IPS-20b (cell line): ENCODE results near the gene ACTN2.

ENCODE experiments used
- H3K27ac ChIP-seq: one replicate; pipeline ENCODE4 v1.5.1; 2013; ENCODE audit warnings: low read length
- H3K27me3 ChIP-seq: 2 replicates; pipeline ENCODE4 v1.6.1; 2013; ENCODE audit warnings: mild to moderate bottlenecking, low read length, inconsistent platforms; ENCODE audit not compliant: insufficient read depth
- H3K36me3 ChIP-seq: 2 replicates; pipeline ENCODE4 v1.6.1; 2013; ENCODE audit warnings: low read depth, mild to moderate bottlenecking, inconsistent platforms, low read length, moderate library complexity; ENCODE audit not compliant: insufficient read depth
- H3K4me1 ChIP-seq: 2 replicates; pipeline ENCODE4 v1.6.1; 2013; ENCODE audit warnings: mild to moderate bottlenecking, control low read depth, inconsistent platforms, low read length, moderate library complexity; ENCODE audit not compliant: insufficient read depth
- H3K4me3 ChIP-seq: 2 replicates; pipeline ENCODE4 v1.5.1; 2013; ENCODE audit warnings: mild to moderate bottlenecking, low read length, inconsistent platforms
- H3K9ac ChIP-seq: 2 replicates; pipeline ENCODE4 v1.6.1; 2013; ENCODE audit warnings: low read depth, mild to moderate bottlenecking, inconsistent platforms, low read length, moderate library complexity
- H3K9me3 ChIP-seq: 2 replicates; pipeline ENCODE4 v1.6.1; 2013; ENCODE audit warnings: mild to moderate bottlenecking, low read depth, low read length, inconsistent platforms; ENCODE audit not compliant: insufficient read depth

ACTN2 gene

DNA sequence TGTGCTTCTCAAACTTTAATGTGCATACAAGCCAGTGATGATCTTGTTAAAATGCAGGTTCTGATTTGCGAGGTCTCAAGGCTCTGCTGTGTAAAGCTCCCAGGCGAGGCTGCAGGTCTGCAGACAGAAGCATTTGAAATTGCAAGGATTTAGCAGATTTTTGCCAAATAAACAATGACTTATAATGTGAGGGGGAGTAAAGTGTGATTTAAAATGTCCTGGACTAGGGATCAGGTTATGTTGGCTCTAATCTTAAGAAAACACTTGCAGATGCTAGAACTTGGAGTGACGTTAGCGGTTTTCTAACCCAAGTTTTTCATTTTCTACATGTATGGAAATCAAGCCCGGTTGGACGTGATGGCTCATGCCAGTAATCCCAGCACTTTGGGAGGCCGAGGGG, 16.2 kb upstream of the ACTN2 start:
- no peak overlapping the region for H3K4me3 ChIP-seq
- H3K9me3 ChIP-seq = no peaks in the 10 kb centered on the region
- H3K27me3 ChIP-seq = no peaks in the 10 kb centered on the region
- H3K9ac ChIP-seq = no peak overlapping the region
- no peaks in the 10 kb centered on the region for H3K36me3 ChIP-seq
- no peaks in the 10 kb centered on the region for H3K4me1 ChIP-seq
- no peak overlapping the region for H3K27ac ChIP-seq

DNA sequence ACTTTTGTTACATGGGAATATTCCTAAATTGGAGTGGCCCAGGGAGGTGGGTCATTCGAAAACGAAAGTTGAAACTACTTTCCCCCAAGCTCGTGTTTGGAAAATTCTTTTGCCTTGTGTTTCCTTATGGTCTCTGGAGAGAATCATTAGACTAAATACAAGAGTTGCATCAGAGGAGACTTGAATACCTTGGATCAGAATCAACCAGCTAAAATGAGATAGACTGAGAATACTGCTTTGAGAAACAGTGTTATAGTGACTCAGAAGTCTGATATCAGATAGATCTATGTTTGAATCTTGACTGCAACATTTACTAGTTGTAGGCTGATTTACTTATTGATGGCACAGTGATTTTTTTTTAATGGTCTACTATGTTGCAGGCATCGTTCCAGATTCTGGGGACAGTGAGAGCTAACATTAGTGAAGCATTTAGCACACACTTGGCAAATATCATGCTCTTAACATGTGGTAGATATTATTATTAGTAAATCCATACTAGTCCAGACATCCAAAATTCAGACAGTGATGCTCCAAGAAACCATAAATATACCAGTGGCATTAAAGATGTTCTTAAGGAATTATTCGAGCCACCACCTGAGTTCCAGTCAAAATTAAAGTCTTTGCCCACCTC, 12.9 kb upstream of the ACTN2 start:
- Histone ChIP-seq H3K9me3 (no peaks in the 10 kb centered on the region), H3K36me3 (no peaks in the 10 kb centered on the region), H3K4me1 (peaks cover 6% of the 10 kb centered on the region), H3K9ac (no peak overlapping the region), H3K27ac (no peak overlapping the region), H3K4me3 (no peak overlapping the region), H3K27me3 (no peaks in the 10 kb centered on the region)

DNA sequence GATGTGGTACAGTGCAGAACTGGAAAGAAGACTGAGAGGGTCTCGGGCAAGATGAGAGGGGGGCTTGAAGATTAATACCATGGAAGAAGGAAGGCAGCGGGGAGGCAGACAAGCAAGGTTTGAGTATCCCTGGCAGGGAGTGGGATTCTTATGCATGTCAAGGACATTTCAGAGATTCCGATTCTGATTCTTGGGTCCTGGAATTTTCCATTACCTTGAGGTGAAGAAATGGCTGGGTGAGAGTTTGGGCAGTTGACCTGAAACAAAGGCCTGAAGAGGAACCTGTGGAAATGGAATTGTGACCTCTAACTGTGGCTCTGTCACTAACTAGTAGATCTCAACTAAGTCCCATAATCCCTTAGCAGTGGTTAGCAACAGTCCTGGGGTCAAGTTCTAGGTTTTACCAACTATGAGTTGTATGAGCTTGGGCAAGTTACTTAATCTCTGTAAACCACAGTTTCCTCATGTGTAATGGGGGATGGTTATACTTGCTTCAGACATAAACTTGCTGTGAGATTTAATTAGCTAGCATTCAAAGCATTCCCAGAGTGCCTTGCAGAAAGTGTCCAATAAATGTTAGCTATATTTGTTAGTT, 8.6 kb upstream of the ACTN2 start:
- Histone ChIP-seq H3K9ac (no peak overlapping the region), H3K36me3 (no peaks in the 10 kb centered on the region), H3K27me3 (no peaks in the 10 kb centered on the region), H3K4me3 (no peak overlapping the region), H3K9me3 (no peaks in the 10 kb centered on the region), H3K27ac (no peak overlapping the region), H3K4me1 (peaks cover 6% of the 10 kb centered on the region)

DNA sequence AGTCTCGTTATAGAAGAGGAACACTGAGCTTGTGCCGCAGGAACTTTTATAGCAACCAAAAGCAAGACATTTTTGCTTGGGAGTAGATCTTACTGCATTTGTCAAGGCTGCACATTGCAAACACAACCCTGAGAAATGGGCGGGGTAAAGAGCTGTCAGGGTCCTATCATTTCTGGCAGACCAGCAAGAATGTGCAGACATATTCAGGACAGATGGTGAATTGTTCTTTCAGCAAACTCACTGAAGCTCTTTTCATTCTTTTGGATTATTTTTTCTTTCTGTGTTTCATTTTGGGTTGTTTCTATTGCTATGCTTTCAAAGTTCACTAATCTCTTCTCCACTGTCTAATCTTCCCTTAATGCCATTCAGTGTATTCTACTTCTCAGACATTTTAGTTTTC, 5.1 kb upstream of the ACTN2 start:
- no peak overlapping the region for H3K27ac ChIP-seq
- no peak overlapping the region for H3K4me3 ChIP-seq
- peaks cover 15% of the 10 kb centered on the region for H3K27me3 ChIP-seq
- no peak overlapping the region for H3K9ac ChIP-seq
- H3K36me3 ChIP-seq = no peaks in the 10 kb centered on the region
- H3K4me1 ChIP-seq = no peaks in the 10 kb centered on the region
- H3K9me3 ChIP-seq = no peaks in the 10 kb centered on the region

DNA sequence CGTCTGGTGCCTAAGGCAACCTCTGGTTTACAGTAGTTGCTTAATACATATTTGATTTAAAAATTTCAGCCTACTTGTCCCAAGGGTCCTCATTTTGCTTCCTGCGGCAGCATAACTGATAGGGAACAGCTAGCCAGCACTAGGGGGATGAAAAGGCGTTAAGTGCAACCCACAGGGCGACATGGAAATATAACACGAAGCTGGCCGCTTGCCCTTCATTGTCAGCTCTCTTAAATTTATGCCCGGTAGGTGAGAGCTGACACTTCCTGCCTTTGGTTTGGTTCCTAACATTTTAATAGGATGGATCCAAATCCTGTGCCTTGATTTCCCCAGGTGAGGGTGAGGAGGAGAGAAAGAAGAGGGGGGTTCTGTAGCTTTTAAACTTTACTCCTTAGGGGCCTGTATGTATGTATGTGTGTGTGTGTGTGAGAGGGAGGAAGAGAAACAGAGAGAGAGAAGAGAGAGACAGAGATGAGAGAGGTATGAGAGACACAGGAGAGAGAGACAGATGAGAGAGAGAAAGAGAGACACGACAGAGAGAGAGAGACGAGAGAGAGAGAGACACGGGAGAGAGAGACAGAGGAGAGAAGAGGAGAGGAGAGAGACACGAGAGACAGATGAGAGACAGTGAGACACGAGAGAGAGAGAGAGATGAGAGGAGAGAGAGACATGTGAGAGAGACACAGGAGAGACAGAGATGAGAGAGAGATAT, 938 bp upstream of the ACTN2 start:
- no peak overlapping the region for H3K27ac ChIP-seq
- peaks cover 3% of the 10 kb centered on the region; the same call in 1 of the 2 replicates for H3K4me1 ChIP-seq
- no peak overlapping the region for H3K9ac ChIP-seq
- H3K9me3 ChIP-seq = no peaks in the 10 kb centered on the region
- no peaks in the 10 kb centered on the region for H3K36me3 ChIP-seq
- peaks cover 34% of the 10 kb centered on the region for H3K27me3 ChIP-seq
- peak overlapping the region; percentile 53; the same call in 1 of the 2 replicates for H3K4me3 ChIP-seq

DNA sequence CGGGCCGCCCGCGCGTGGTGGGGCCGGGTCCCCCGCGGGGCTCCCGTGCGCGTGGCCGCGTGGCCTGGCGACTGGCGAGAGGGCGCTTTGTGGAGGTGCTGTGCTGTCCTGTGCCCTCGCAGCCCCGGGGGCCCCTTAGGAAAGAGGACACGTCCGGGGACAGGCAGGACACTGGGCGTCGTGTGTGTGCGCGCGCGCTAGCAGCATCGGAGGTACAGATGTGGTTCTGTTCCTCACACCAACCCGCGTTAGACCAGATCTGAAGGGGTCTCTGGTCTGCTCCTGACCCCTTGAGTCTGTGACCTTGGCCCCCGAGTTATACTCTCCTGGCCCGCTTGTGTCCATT, 489 bp downstream of the ACTN2 start:
- Histone ChIP-seq H3K4me1 (peaks cover 3% of the 10 kb centered on the region; the same call in 1 of the 2 replicates), H3K9me3 (no peaks in the 10 kb centered on the region), H3K27me3 (peaks cover 34% of the 10 kb centered on the region), H3K27ac (no peak overlapping the region), H3K4me3 (peak overlapping the region; percentile 62; the same call in 1 of the 2 replicates), H3K9ac (no peak overlapping the region), H3K36me3 (no peaks in the 10 kb centered on the region)

DNA sequence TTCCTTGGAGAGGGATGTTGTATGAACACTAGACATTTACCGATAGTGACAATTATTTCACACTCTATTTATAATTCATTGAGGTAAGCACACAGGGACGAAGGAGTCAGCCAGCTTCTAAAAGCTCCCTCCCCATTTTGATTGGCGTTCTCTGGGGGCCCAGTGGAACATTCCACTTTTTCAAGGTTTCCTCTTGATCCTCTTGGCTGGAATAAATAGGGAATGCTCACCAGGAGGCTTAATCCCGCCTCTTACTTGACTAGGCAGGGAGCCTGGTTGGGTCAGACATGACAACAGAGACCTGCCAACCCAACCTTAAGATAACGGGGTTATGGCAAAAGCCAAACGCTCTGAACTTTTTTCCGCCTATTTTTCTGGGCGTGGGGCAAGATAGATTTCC, 974 bp downstream of the ACTN2 start:
- Histone ChIP-seq H3K27ac (no peak overlapping the region), H3K4me3 (peak overlapping the region; percentile 62; the same call in 1 of the 2 replicates)

DNA sequence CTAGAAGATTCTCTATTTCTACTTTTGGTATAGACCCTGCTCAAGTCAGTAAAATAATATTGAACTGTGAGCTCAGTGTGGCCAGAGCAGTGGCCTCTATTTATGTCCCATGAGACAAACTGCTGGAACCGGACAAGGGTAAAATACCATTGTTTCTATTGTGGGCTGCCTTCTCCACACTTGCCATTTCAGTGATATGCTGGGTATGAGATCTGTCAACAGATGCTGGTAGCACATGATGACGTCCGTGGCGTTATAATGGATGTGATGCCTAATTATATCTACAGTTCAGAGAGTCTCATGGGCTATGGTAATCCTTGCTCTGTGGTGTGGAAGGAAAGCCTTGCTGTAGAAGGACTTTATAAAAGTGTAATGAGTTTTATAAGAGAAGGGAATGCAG, 2.4 kb downstream of the ACTN2 start:
- H3K27me3 ChIP-seq = peaks cover 34% of the 10 kb centered on the region
- no peaks in the 10 kb centered on the region for H3K36me3 ChIP-seq
- no peak overlapping the region for H3K4me3 ChIP-seq
- peaks cover 3% of the 10 kb centered on the region; the same call in 1 of the 2 replicates for H3K4me1 ChIP-seq
- H3K9me3 ChIP-seq = no peaks in the 10 kb centered on the region
- no peak overlapping the region for H3K9ac ChIP-seq
- H3K27ac ChIP-seq = no peak overlapping the region

More for the DNA sequence above, 974 bp downstream of the ACTN2 start:
- Histone ChIP-seq H3K27me3 (peaks cover 34% of the 10 kb centered on the region), H3K9ac (no peak overlapping the region), H3K4me1 (peaks cover 3% of the 10 kb centered on the region; the same call in 1 of the 2 replicates), H3K9me3 (no peaks in the 10 kb centered on the region), H3K36me3 (no peaks in the 10 kb centered on the region)

DNA sequence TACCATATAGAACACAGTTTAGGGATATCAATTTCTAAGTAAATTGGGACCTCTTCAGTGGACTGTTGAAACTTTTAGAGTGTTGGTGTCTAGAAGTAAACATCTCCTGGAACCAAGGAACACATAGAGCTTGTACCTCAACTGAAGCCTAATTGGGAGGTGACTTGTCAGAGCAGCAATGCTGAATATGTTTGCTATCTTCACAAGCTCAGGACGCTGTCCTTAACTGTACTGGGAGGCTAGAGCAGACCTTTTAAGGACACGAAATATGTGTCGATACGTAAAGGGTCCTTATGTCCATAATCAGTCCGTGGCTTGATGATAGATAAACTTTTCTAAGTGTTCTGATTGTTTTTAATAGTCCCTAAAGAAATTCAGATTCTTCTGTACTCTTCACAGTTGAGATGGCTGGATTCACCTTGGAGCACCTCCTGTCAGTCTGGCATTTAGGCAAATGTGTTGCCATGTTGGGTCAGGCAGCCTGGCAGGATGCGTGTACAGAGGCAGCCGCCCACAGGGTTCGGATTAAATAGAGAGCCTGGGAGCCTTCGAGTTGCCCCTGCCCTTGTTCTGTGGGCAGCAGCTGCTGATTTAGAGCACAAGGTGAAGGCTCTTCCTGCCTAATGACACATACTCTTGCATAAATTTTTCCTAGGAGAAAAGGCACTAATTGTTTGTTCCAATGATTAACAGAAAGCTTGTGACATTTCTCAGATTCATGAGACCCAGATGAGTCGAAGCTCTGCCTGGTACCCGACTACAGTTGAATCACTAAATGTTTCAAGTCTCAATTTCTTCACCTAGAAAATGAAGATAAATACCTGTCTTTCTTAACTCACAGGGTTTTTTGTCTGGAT, 3.6 kb downstream of the ACTN2 start:
- Histone ChIP-seq H3K4me1 (peaks cover 3% of the 10 kb centered on the region; the same call in 1 of the 2 replicates), H3K27ac (no peak overlapping the region), H3K27me3 (peaks cover 31% of the 10 kb centered on the region), H3K9ac (no peak overlapping the region), H3K9me3 (no peaks in the 10 kb centered on the region), H3K36me3 (no peaks in the 10 kb centered on the region), H3K4me3 (no peak overlapping the region)

DNA sequence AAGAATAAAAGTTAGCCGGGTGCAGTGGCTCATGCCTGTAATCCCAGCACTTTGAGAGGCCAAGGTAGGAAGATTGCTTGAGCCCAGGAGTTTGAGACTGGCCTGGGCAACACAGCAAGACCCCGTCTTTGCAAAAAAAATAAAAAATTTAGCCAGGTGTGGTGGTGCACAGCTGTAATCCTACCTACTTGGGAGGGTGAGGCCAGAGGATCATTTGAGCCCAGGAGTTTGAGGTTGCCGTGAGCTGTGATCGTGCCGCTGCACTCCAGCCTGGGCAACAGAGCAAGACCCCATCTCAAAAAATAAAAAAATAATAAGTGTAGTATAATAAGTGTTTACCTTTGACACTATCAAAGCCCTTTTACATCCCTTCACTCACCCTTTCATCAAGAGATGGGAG, 5.0 kb downstream of the ACTN2 start:
- Histone ChIP-seq H3K4me1 (peaks cover 3% of the 10 kb centered on the region; the same call in 1 of the 2 replicates), H3K4me3 (no peak overlapping the region), H3K27me3 (peaks cover 19% of the 10 kb centered on the region), H3K9ac (no peak overlapping the region), H3K27ac (no peak overlapping the region), H3K36me3 (no peaks in the 10 kb centered on the region), H3K9me3 (no peaks in the 10 kb centered on the region)

DNA sequence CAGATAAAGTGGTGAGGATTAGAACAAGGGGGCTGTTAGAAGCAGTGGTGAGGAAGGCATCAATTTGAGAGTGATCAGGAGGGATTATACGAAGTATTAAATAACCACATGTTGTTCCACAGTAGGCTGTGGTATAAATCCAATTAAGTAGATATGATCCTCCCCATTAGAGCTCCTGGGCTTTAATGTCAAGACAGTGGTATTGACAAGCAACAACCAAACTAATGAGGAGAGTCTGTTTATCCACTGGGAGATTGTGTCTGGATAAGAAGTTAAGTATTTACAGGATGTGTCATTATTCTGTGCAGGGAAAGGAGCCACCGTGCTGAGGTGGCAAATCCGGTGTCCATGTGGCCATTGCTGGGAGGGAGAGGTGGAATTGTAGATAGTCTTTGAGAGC, 5.8 kb downstream of the ACTN2 start:
- Histone ChIP-seq H3K4me1 (peaks cover 3% of the 10 kb centered on the region; the same call in 1 of the 2 replicates), H3K27me3 (peaks cover 12% of the 10 kb centered on the region), H3K9me3 (no peaks in the 10 kb centered on the region), H3K27ac (no peak overlapping the region), H3K9ac (no peak overlapping the region), H3K4me3 (no peak overlapping the region), H3K36me3 (no peaks in the 10 kb centered on the region)
